Tongue (tissue), 2 donors: ENCODE data around the gene TNFSF11. TPM values are rescaled to one million over a fixed set of nuclear protein-coding genes. Genes with fewer than 3 reads are reported as not detected.
"Not testable (repeated sequence)": the region's sequence is repeated elsewhere in the genome, so short reads cannot be mapped to it uniquely, and the experiment has no call there.

ENCODE experiments used
- DNase-seq: peaks from one replicate; pipeline ENCODE4 v3.0.0-alpha.2; 2015
- total RNA-seq: library from RNA; depleted of rRNA; stranded (reverse); fragments of >200 nt; gene quantifications from one replicate; pipeline ENCODE4 v1.2.3, GENCODE V29; 2014

TNFSF11 gene
- total RNA-seq, 1 donor from 2014 or later = 1.3 TPM

GRCh38 chr13:42560320-42560719 is 13.6 kb upstream of the TNFSF11 start:
- DNase-seq = not testable (repeated sequence)

- DNase-seq = no peak
Observed at GRCh38 chr13:42561752-42562467, 12.0 kb upstream of the TNFSF11 start.

DNA sequence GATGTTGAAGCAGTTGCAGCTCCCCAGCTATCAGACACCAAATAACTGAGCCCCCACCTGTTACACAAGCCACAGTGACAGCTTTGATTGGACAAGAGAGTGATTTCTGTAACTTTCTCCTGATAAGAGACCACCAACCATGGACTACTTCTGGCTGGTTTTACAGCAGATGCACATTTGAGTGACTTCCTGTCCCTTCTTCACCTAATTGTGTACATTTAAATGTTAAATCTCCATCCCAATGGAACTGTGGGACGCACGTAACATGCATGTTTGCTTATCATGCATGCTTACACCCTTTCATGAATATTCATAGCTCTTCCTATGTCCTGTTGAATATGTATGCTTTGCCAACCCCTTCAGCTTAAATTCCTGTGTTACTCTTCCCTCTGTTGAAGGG is 6.0 kb upstream of the TNFSF11 start:
- no peak for DNase-seq

DNA sequence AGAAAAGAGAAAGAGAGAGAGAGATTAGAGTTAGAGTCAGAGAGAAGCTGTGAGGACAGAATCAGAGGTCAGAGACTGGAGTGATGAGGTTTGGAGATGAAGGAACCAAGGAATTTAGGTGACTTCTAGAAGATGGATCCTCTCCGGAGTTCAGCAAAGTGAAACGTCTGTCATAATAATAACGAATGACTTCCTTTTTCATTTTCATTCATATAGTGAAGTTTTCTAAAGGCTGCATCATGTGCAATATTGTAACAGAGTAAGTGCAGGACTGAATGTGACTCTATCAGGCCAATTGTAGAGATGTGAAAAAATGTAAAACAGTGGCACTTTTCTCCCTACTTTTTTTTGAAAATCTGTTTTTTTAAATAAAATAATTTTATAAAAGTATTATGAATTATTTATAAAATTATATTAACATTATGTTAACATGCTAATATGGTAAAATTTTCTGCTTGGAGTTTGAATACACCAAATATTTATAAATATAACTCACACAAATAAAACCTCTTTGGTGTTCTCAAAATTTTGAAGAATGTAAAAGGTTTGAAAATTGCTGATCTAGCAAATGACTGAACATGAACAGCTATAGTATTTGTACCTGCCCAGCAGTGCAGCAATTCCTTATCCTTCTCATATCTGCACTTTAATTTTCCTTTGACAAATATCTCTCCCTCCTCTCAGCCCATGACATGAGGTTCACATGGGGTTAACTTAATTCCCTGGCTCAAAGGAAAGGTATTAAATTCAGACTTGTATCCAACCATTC is 4.2 kb upstream of the TNFSF11 start:
- DNase-seq = no peak

GRCh38 chr13:42571895-42572294 is 2.1 kb upstream of the TNFSF11 start:
- DNase-seq = no peak

DNA sequence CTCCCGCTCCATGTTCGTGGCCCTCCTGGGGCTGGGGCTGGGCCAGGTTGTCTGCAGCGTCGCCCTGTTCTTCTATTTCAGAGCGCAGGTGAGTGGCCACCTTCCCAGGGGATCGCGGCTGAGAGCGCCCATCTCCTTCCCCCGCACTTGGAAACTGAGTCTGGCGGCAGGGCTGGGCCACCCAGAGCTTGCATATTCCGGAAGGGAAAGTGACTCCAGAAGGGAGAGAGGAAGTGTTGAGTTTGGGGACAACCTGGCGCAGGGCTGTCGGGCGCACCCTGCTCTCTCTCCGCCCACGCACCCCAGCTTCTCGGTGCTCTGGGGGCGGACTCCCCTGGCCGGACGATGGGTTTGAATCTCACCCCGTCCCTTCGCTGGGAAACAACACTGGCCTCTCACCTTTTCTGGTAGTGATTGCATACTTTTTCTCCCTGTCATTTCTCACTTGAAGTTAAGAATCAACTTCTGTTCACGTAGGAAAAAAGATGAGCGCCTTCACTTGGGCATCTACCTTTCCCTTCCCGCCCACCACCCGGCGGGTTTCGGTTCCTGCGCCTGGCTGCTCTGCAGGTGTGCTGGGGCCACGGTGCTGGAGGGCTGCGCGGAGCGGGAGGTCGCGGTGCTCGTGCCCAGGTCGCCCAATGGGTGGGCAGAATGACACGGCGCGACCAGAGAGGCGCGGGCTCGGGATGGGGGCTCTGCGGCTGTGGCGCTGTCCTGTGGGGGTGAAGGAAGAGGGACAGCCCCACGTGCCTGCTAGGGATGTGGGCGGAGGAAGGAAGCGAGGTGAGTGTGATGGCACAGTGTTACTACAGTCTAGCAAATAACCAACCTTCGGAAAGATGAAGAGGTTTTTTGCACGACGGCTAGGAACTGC is 721 bp downstream of the TNFSF11 start:
- DNase-seq = no peak

- no peak for DNase-seq
Observed at GRCh38 chr13:42575938-42576337, 2.0 kb downstream of the TNFSF11 start.

DNA sequence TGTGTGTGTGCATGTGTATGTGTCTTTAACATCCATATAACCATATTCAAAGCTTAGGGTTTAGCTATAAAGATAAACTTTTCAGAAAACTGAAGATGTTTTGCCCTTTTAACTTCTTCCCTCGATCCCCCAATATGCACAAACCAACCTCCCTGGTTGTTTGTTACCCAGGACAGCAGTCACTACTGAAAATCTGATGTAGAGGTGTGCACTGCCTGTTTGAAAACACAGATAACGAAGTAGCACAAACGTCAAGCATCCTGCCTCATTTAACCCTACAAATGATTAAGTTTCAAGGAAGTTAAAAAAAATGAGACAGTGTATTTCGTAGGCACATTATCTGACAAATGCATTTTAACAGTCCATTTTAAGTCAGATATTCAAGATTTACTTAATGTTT is 3.6 kb downstream of the TNFSF11 start:
- DNase-seq = no peak

- no peak for DNase-seq
Observed at GRCh38 chr13:42580644-42581043, 6.7 kb downstream of the TNFSF11 start.

DNA sequence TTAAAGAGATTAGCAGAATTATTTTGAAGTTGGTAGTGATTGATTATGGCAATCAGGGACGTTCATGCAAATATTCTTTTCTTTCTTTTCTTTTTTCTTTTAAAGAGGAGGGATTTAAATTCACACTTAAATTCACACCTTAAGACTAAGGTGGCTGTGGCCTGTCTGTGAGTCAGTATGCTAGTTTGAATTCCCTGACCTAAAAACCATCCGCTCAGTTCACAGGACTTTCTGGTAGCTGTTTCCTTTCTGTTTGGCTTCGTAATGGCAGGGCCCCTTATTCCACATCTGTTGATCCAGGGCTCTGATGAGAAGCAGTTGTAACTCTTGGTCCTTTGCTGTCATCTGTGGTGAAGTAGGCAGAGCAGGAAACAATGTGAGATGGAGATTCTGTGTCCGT is 7.5 kb downstream of the TNFSF11 start:
- DNase-seq = no peak

GRCh38 chr13:42591602-42592001 is 17.6 kb downstream of the TNFSF11 start:
- DNase-seq = no peak

DNA sequence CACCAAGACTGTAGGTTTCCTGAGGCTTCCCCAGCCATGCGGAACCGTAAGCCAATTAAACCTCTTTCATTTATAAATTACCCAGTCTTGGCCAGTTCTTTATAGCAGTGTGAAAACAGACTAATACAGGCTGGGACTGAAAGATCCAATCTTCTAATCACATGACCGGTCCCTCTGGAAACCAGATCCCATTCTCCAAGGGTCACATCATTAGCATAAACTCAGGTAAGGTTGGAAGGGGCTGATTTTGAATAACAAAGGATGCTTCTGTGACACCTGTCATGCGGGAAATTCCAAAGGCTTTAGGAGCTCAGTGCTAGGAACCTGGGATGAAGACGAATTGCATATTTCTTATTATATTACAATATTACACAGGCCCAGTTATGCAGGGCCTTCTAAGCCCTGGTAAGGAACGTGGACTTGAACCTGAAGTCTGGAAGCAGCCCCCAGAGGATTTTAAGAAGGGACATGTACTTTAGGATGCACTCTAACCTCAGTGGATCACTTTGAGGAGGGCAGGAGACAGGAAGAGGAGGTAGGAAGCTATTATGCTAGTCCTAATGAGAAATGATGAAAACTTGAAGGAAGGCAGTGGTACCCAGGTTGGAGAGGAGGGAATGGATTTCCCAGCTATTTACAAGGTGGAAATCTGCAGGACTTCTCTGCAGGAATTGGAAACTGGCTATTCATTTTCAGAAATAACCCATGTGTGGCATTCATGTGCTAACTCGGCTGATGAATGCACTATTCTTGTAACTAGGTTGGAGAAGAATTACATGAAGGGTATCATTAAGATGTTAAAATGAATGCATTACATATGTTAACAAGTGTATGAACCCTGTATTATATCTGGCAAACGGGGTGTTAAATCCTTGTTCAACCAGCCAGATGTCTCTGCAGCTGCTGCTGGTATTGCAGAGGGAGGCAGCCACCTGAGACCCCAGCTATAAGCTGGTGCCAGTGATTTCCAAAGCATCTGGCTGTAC is 19.3 kb downstream of the TNFSF11 start:
- peak; percentile 30 for DNase-seq

DNA sequence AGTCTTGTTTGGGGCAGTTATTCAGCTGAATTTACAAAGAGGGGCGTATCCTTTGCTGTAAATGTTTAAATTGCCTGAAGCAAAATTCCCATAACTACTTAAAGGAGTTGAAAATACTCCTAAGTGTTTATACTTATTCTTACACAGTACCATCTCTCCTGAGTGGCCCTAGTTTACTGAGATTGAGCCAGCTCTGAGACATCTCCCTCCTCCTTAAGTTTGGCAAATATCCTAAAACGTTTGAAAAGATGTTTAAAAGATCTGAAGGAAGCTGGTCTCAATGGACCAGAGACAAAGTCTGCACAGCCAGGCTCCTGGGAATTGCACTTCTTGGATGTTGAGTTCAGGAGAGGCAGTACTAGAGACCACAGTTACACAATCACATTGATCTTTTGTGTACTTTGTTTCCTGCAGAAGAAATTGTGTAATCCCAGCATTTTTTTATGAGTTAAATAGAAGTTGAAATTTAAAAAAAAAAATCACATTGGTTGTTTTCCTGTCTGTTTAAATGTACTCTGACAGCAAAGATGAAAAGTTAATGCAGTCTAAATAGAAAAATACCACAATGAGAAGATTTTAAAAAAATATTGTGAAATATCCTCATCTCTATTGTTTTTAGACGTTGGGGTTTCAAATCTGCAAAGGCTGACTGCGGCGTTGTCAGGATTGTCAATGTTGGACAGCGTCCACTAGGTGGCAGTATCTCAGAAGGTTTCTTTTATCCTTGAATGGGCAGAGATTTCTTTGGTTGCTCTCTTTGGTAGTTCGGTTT is 20.7 kb downstream of the TNFSF11 start:
- DNase-seq = peak; percentile 89

GRCh38 chr13:42595253-42595571 is 21.3 kb downstream of the TNFSF11 start:
- DNase-seq = no peak

DNA sequence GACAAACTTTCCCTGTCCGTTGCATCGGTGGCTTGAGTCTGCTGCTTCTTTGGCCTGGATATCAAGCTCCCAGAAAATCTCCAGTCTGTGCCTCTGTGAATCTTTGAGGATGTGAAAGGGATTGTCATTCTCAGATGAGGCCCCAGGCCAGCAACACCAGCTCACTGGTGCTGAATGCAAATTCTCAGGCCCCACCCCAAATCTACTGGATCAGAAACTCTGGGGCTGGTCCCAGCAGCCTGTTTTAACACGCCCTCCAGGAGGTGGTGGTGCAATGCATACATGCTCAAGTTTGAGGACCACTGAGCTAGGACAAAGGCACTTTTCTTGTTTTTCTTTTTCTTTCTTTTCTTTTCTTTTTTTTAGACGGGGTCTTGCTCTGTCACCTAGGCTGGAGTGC is 23.6 kb downstream of the TNFSF11 start:
- DNase-seq = no peak

GRCh38 chr13:42600943-42601342 is 27.0 kb downstream of the TNFSF11 start:
- DNase-seq = no peak

GRCh38 chr13:42602906-42603305 is 29.0 kb downstream of the TNFSF11 start:
- DNase-seq = no peak

- no peak for DNase-seq
Observed at GRCh38 chr13:42603571-42603970, 29.6 kb downstream of the TNFSF11 start.

GRCh38 chr13:42607546-42607945 is 33.6 kb downstream of the TNFSF11 start:
- no peak for DNase-seq

DNA sequence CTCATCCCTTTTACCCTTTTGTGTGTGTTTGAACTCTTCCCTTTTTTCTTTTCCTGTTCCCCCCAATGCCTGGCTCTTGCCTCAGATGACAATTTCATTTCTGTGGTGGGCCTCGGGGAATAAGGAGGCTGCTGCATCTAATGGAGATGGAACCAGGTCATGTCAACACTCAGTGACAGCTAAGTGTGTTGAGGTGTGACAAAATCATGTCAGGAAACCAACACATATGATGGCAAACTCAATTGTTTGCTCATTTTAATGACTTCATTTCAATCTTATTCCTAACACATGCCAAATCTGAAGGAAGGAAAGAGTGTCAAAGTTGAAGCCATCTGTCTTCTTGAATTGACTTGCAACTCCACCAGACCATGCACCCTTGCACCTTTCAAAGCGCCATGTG is 36.7 kb downstream of the TNFSF11 start:
- DNase-seq = no peak
